ENCODE data around the gene KLRC1.
"Not testable (repeated sequence)": the region's sequence is repeated elsewhere in the genome, so short reads cannot be mapped to it uniquely, and the experiment has no call there.

Gene KLRC1

GRCh38 chr12:10424260-10424899 lies 28.8 kb downstream of the KLRC1 start:
- DNase-seq = not testable (repeated sequence)

GRCh38 chr12:10422159-10422558 lies 31.0 kb downstream of the KLRC1 start:
- DNase-seq = not testable (repeated sequence)

DNA sequence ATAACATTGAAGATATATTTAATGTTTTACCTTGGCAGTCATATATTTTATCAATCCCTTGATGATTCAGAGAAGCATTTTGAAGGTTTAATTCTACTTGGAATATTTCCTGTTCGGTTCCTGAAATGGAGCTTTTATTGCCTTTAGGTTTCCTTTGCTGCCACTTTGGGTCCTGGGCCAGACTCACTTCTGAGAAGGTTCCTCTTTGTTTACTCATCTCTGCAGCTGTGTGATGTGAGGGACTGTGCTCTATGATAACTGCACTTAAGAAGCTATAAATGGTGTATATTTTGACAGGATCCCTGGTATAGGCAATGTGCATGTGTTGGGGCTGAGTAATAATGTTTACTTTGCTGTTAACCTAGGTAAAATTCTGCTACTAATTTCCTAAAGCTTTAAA lies 32.8 kb downstream of the KLRC1 start, which contains the start of gene KLRC3:
Gene KLRC3, minus strand, starts transcription at position 262 of the 400 bp plus-strand sequence. Its CDS starts 45 bp downstream, at position 217.
- not testable (repeated sequence) for DNase-seq

GRCh38 chr12:10409392-10409791 lies 43.8 kb downstream of the KLRC1 start, which contains the start of gene KLRC4:
Gene KLRC4 (minus strand): TSS chr12:10409757. CDS start chr12:10409575, 182 bp downstream.
- TF ChIP-seq GATA1 (IDR thresholded peaks at IDR 0.05; ENCODE audit: low read depth, low read length) (no peak), POLR2A (IDR thresholded peaks at IDR 0.05; ENCODE audit: low read length) (no peak)
- DNase-seq = no peak

DNA sequence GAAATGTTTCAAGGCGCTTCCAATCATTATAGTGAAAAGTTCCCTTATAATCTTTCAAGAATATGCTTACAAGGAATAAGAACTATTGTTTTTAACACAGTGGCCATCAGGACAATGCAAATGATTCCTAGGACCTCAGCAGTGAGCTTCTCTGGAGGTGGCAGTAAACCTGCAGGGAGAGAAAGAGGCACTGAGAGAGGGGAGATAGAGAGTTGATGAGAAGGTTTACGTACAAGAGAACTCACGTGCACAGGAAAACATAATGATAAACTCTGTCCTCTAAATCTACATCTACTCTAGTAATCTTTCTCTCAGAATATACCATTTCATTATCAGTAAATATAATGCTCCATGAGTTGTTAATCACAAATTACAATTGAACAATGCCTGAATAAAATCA lies 44.3 kb downstream of the KLRC1 start:
- no peak for TF ChIP-seq GATA1 (IDR thresholded peaks at IDR 0.05; ENCODE audit: low read depth, low read length)
- TF ChIP-seq POLR2A (IDR thresholded peaks at IDR 0.05; ENCODE audit: low read length) = no peak

DNA sequence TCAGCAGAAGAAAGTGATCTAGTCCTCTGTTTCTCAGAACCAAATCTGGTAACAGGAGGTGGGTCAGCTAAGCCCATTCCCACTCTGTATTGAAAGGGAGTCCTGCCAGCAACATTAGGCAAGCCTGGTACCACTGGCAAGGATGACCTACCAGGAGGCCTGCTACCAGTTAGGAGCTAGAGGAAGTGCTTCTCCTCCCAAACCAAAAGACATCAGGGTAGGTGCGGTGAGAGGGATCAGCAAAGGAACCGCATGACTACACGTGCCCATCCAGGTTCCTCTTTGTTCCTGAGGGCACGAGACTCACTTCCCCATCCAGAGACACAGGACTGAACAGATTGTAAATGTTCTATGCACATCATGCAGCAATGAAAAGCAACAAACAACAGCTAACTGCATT lies 46.5 kb downstream of the KLRC1 start:
- no peak for TF ChIP-seq POLR2A (IDR thresholded peaks at IDR 0.05; ENCODE audit: low read length)
- no peak for TF ChIP-seq GATA1 (IDR thresholded peaks at IDR 0.05; ENCODE audit: low read depth, low read length)
- DNase-seq = no peak

More for the DNA sequence above, 44.3 kb downstream of the KLRC1 start:
- DNase-seq = no peak

- TF ChIP-seq POLR2A (IDR thresholded peaks at IDR 0.05; ENCODE audit: low read length) (no peak), GATA1 (IDR thresholded peaks at IDR 0.05; ENCODE audit: low read depth, low read length) (no peak)
- DNase-seq = no peak
Measured at GRCh38 chr12:10405294-10405693, 47.9 kb downstream of the KLRC1 start.

GRCh38 chr12:10404798-10405197 lies 48.4 kb downstream of the KLRC1 start:
- DNase-seq = no peak
- no peak for TF ChIP-seq POLR2A (IDR thresholded peaks at IDR 0.05; ENCODE audit: low read length)
- no peak for TF ChIP-seq GATA1 (IDR thresholded peaks at IDR 0.05; ENCODE audit: low read depth, low read length)

- no peak for DNase-seq
- TF ChIP-seq GATA1 (IDR thresholded peaks at IDR 0.05; ENCODE audit: low read depth, low read length) (no peak), POLR2A (IDR thresholded peaks at IDR 0.05; ENCODE audit: low read length) (no peak)
Measured at GRCh38 chr12:10400829-10401228, 52.3 kb downstream of the KLRC1 start.

DNA sequence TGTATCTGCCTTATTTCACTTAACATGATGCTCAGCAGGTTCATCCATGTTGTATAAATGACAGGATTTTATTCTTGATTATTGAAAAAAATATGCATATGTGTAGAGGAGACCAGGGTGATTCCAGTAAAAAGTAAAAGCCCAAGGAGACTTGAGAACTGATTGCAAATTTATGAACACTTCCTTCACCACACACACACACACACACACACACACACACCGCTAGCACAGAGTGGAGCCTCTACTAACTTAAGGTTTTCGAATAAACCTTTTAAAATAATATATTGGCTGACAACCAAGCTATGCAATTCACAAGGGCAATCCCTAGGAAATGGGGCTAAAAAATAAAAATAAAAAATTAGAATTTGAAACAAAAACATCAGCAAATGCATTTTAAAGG lies 55.0 kb downstream of the KLRC1 start:
- no peak for TF ChIP-seq POLR2A (IDR thresholded peaks at IDR 0.05; ENCODE audit: low read length)
- TF ChIP-seq GATA1 (IDR thresholded peaks at IDR 0.05; ENCODE audit: low read depth, low read length) = no peak
- DNase-seq = no peak

GRCh38 chr12:10397296-10397695 lies 55.9 kb downstream of the KLRC1 start:
- no peak for TF ChIP-seq POLR2A (IDR thresholded peaks at IDR 0.05; ENCODE audit: low read length)
- TF ChIP-seq GATA1 (IDR thresholded peaks at IDR 0.05; ENCODE audit: low read depth, low read length) = no peak
- no peak for DNase-seq

DNA sequence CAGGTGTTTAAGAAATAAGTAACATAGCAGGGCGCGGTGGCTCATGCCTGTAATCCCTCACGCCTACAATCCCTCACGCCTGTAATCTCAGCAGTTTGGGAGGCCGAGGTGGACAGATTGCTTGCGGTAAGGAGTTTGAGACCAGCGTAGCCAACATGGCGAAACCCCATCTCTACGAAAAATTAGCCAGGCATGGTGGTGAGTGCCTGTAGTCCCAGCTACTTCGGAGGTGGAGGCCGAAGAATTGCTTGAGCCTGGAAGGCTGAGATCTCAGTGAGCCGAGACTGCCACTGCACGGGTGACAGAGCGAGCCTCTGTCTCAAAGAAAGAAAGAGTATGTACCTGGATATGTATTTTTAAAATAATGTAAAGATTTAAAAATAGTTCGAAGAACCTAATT lies 57.0 kb downstream of the KLRC1 start:
- not testable (repeated sequence) for DNase-seq
